ENCODE data around the gene URB2.

URB2 gene

DNA sequence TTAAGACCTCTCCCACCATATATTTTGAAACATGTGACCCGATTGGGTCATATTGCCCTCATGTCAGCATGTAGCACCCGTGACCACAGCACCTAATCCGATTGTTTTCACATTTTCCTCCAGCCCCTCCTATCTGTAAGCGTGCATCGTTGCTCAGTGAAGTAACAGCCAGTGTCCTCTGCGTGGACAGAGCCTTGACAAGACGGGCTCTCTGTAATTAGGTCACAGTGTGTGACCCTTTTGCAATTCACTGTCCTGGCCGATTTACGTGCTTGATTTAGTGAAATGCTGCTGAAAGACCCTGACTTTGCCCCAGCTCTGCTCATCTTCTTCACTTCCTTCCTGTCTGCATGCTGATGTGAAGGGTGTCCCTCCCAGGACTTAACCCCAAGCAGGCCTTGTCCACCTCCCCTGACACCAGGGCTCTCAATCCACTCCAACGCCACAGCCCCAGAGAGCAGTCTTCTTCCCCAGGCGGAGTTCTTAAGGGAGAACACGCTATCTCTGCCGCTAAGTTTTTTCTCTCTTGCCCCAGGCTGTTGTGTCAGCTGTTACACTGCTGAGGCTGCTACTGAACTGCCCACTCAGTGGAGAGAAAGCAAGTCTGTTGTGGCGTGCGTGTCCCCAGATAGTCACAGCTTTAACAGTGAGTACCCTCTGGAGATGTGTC lies 19.4 kb downstream of the URB2 start:
- no peak for DNase-seq (ENCODE audit: low read depth)

DNA sequence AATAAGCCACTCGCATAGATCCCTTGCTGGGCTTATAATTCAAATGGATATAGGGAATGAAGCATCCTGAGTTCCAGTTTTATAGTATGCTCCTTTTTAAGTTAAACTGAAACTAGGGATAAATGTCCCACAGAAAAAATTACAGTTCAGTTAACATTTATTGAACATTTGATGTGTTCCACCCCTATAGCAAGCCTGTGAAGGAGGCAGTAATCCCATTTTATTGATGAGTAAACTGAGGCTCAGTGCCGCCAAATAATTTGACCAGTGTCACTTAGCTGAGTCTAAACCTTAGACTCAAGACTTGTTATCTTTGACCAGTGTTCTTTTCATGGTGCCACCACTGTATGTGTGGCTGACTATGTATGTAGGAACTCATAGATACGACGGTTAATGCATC lies 22.4 kb downstream of the URB2 start:
- no peak for DNase-seq (ENCODE audit: low read depth)

GRCh38 chr1:229650045-229650444 lies 24.0 kb downstream of the URB2 start:
- DNase-seq (ENCODE audit: low read depth), result no peak

GRCh38 chr1:229651546-229651945 lies 25.5 kb downstream of the URB2 start:
- DNase-seq (ENCODE audit: low read depth), result no peak

- DNase-seq (ENCODE audit: low read depth), result no peak
Measured at GRCh38 chr1:229653420-229653819, 27.4 kb downstream of the URB2 start.

DNA sequence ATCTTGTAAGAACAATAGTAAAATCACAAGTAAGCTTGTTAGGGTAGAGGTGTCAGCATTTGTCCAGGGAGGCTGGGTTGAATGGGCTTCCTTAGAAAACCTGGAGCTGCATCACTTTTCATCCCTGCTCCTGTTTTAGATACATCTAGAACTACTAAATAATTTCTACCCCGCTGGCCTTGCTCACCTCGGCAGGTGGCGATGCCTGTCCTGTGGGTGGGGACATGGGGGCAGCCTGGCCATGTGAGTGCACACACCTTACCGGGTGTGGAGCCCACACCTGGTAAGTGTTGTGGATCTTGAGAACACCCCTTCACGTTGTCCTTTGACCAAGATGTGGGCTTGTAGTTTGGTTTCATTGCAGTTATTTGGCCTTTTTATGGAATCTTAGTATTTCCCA lies 29.7 kb downstream of the URB2 start:
- DNase-seq (ENCODE audit: low read depth), result no peak

DNA sequence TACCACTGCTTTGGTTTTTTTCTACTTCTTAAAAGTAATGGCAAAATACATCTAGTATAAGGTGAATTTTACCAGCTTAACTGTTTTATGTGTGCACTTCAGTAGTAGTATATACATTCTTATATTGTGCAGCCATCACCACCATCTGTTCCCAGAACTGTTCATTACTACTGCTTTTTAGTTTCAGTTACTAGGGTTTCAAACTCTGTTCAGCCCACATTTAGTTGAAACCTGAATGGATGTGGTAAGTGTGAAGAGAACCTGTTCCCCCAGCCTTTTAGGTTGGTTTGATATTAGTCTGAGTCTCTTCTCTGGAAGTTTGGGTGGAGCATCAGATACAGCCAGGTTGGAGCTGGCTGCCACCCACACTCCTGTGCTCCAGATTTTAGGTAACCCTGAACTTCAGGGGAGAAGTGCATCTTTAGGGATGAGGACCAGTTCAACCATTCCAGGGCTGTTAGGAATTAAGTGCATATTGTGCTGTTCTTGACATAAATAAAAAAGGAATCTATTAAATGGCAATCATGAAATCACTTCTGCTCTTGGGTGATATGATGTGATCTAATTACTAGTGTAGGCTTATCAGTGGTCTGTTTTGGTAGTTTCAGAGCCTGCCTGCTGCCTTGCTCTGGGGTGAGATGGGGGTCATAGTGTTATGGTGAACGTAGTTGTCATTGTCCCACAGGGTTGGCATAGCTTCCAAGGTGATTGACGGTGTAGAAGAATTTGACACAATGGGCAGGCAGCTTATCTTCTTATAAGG lies 32.1 kb downstream of the URB2 start:
- DNase-seq (ENCODE audit: low read depth), result no peak

- DNase-seq (ENCODE audit: low read depth), result peak; percentile 36
Measured at GRCh38 chr1:229661022-229661877, 35.2 kb downstream of the URB2 start.

GRCh38 chr1:229661897-229662296 lies 35.9 kb downstream of the URB2 start:
- no peak for DNase-seq (ENCODE audit: low read depth)

DNA sequence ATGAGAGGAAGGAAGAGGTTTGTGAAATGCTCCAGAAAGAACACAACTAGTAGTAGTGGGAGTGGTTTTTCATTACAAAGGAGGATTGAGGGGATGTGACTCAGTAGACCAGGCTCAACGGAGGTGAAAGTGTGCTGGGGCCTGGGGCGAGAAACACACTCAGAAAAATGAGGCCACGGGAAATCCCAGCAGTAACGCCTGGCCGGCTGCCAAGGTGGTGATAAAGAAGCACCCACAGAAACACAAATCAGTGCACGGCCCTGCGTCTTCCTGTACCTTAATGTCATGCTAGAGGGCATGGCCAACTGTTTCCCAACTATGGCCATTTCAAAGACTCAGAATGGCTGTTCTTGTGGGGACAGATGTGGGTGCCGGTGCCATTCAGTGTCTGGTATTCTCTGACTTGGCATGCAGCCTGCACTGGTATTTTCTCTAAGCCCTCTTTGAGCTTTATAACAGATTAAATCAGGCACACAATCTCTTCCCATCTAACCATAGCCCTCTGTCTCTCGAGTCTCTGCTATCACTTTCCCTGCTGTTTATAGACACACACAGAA lies 38.2 kb downstream of the URB2 start:
- no peak for DNase-seq (ENCODE audit: low read depth)

DNA sequence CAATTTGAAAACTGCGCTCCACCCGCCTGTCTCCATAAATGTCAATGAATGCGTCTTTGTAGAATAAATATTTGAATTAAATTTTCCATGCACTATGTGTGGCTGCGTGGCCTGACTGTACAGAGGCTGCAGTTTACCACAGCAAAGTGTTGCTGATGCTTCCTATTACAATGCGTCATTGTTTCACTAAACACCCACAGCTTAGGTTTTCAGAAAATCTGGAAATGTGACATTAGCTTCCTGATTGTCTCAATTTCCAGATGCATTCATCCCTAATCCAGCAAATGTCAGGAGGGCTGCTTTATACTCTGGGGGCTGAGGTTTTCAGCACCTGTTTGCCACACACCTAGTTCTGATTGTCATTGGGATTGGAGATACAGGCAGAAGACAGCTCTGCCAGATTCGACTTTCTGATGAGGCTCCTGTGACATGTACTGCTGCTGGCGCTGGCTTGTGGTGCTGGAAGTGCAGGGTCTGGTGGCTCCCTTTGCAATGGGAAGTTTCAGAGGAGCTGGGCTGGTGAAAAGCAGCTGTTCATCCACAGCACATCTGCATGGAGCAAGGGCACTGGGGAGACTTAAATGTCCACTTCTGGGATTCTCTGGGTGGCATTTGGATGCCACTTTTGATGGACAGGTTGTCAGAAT lies 40.0 kb downstream of the URB2 start:
- no peak for DNase-seq (ENCODE audit: low read depth)

- DNase-seq (ENCODE audit: low read depth), result no peak
Measured at GRCh38 chr1:229666585-229666984, 40.5 kb downstream of the URB2 start.

- DNase-seq (ENCODE audit: low read depth), result no peak
Measured at GRCh38 chr1:229669333-229669732, 43.3 kb downstream of the URB2 start.

GRCh38 chr1:229671310-229671709 lies 45.3 kb downstream of the URB2 start:
- no peak for DNase-seq (ENCODE audit: low read depth)

DNA sequence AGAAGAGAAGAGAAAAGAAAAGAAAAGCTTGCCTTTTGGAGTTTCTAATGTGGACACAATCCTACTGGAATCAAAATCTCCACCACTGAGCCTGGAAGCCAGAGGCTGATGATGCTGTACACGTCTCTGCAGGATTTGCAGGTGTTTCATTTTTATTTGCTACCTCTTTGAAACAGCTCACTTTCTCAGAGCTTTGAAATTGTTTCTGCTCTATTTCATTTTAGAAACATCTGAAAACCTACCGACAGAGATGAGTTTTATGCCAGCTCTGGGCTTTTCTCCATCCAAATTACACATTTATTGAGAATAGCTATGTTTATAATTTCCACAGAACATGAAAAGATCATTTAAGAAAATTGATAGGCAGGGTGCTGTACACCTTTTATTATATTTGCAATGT lies 46.2 kb downstream of the URB2 start:
- DNase-seq (ENCODE audit: low read depth), result no peak

- no peak for DNase-seq (ENCODE audit: low read depth)
Measured at GRCh38 chr1:229674042-229674441, 48.0 kb downstream of the URB2 start.

DNA sequence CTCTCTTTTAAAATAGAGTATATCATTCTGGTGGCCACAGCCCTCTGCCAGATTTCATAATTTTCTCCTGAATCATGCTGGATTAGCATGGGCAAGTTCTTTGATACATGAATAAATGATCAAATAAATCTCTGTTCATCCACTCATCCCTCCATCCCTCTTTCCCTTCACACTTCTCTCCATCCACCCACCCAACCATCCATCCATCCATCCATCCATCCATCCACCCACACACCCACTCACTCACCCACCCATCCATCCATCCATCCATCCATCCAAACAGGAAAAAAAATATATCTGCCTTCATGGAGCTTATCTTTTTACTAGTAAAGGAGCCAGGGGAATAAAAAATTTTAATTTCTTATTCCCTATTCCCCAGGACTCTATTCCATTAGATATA lies 49.3 kb downstream of the URB2 start:
- no peak for DNase-seq (ENCODE audit: low read depth)

DNA sequence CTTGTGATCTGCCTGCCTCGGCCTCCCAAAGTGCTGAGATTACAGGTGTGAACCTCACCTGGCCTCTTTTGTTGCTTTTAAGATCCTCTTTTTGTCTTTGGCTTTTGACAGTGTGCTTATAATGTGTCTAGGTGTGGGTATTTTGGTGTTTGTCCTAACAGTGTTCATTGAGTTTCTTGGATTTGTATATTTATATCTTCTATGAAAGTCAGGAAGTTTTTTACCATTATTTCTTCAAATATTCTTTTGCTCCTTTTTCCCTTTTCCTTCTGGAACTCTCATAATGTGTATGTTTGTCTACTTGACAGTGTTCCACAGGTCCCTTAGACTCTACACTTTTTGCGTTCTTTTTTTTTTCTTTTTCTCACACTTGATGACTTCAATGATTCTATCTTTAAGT lies 59.1 kb downstream of the URB2 start:
- no peak for DNase-seq (ENCODE audit: low read depth)

- no peak for DNase-seq (ENCODE audit: low read depth)
Measured at GRCh38 chr1:229689273-229689672, 63.2 kb downstream of the URB2 start.

DNA sequence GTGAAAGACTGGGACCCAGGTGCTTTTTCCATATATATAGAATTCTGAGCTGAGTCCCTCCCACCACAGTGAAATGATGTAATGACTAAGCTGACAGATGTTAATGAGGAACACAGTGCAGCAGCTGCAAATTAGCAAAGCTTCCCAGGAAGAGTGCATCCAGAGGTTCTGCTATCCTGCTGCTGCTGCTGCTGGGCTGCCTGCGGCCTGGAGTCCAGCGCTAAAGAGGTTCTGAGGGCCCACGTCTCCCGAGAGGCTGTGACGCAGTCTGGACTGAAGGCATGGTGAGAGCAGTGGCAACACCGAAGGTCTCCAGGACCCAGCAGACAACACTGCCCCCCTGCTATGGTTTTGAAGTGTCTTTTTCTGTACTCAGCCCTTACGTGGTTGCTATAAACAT lies 63.9 kb downstream of the URB2 start:
- DNase-seq (ENCODE audit: low read depth), result no peak

DNA sequence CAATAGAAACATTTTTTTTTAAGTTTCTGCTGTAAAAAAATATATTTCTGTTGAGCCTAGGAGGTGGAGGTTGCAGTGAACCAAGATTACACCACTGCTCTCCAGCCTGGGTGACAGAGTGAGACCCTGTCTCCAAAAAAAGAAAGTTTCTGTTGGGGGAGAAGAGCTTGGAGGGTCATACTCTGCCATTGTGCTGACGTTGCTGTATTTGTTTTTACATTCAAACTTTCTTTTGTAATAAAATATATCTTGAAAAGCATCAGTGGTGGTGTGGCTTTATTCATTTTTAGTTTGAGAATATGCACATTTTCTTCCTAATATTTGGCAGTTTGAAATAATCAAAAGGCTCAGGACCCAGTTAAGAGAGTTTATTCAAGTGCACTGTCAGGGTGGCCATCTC lies 64.6 kb downstream of the URB2 start:
- DNase-seq (ENCODE audit: low read depth), result no peak

DNA sequence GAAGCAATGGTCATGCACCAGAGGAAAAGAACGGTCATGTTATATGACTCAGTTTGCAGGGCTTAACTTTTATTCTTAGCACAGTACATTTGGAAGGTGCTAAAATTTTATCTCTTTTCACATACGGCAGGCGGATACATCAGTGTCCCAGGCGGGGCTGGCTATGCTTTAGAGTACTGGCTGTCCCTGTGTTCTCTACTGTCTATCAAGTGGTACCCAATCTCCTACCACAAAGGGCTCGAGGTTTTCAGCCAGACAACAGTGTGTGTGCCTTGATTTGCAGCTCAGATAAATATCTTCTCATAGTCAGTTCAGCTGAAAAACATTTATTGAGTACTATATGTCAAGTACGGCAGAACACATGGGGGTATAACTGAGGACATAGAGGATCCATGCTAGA lies 65.3 kb downstream of the URB2 start:
- no peak for DNase-seq (ENCODE audit: low read depth)

Data from stromal cell of bone marrow (primary cell).